A673 (cell line): ENCODE data around the gene RAVER2. TPM values are rescaled to one million over a fixed set of nuclear protein-coding genes. Genes with fewer than 3 reads are reported as not detected.

Source experiments
- BruUV-seq: library from RNA; stranded (reverse); fragments of 400-500 nt; replicated peaks from 2 replicates; lab custom pipeline; 2021; lab: Mats Ljungman, UMichigan
- CTCF ChIA-PET: fragments of 300-600 bp; sonication (Branson Sonifier 250); formaldehyde crosslinking; loops from one replicate; lab custom pipeline; 2022; ENCODE audit warnings: antibody characterized with exemption; lab: Charles Lee
- POLR2A ChIA-PET: fragments of 300-600 bp; sonication (Branson Sonifier 250); formaldehyde crosslinking; loops from one replicate; lab custom pipeline; 2022; ENCODE audit warnings: antibody characterized with exemption; ENCODE audit not compliant: low non-redundant PET; lab: Charles Lee
- DNase-seq: peaks from one replicate; pipeline ENCODE4 v3.0.0-alpha.2; 2015; ENCODE audit warnings: low spot score
- H3K27ac ChIP-seq: fragments of 200-600 bp; sonication (generic); 2 replicates; pipeline ENCODE4 v1.5.1; 2016; ENCODE audit warnings: mixed run types, low read depth, mild to moderate bottlenecking, mixed read lengths, antibody characterized with exemption, low read length; ENCODE audit not compliant: poor library complexity, severe bottlenecking
- H3K27me3 ChIP-seq: fragments of 200-600 bp; sonication (generic); replicated peaks from 2 replicates; pipeline ENCODE4 v1.6.1; 2017; ENCODE audit warnings: mixed run types, low read depth, mild to moderate bottlenecking, mixed read lengths, antibody characterized with exemption, low read length; ENCODE audit not compliant: insufficient read depth, poor library complexity
- H3K36me3 ChIP-seq: fragments of 200-600 bp; sonication (generic); 2 replicates; pipeline ENCODE4 v1.6.1; 2016; ENCODE audit warnings: mixed run types, mild to moderate bottlenecking, mixed read lengths, antibody characterized with exemption, low read length; ENCODE audit not compliant: insufficient read depth, poor library complexity, severe bottlenecking
- H3K4me1 ChIP-seq: fragments of 200-600 bp; sonication (generic); 2 replicates; pipeline ENCODE4 v1.6.1; 2017; ENCODE audit warnings: mixed run types, mild to moderate bottlenecking, mixed read lengths, antibody characterized with exemption, low read length; ENCODE audit not compliant: insufficient read depth, poor library complexity, severe bottlenecking
- H3K4me3 ChIP-seq: fragments of 200-600 bp; sonication (generic); 2 replicates; pipeline ENCODE4 v1.5.1; 2016; ENCODE audit warnings: low read depth, mixed run types, mild to moderate bottlenecking, mixed read lengths, low read length; ENCODE audit not compliant: poor library complexity, severe bottlenecking
- H3K9me3 ChIP-seq: fragments of 200-600 bp; sonication (generic); 2 replicates; pipeline ENCODE4 v1.6.1; 2016; ENCODE audit warnings: mixed run types, low read depth, mild to moderate bottlenecking, mixed read lengths, antibody characterized with exemption, low read length; ENCODE audit not compliant: poor library complexity, severe bottlenecking
- CTCF ChIP-seq: fragments of 300-800, 200-600 bp; sonication (generic); conservative IDR thresholded peaks from 2 replicates; pipeline ENCODE4 v1.5.1; 2017; ENCODE audit warnings: low read depth, mild to moderate bottlenecking, antibody characterized with exemption, low read length, moderate library complexity, mixed read lengths
- EZH2 ChIP-seq: fragments of 200-600 bp; sonication (generic); IDR thresholded peaks from 2 replicates; pipeline ENCODE4 v1.6.1; 2017; ENCODE audit warnings: borderline replicate concordance, low read depth, mild to moderate bottlenecking, mixed read lengths, antibody characterized with exemption, low read length; ENCODE audit not compliant: poor library complexity, severe bottlenecking
- intact Hi-C: fragments of 100-400 bp; cut with micrococcal nuclease; formaldehyde crosslinking; loops from one replicate; pipeline ENCODE4 v1.10.0; 2022; ENCODE audit not compliant: unreplicated experiment
- total RNA-seq: library from RNA; stranded (reverse); gene quantifications from 2 replicates; pipeline ENCODE4 v1.2.3, GENCODE V29; 2021

RAVER2 gene
- total RNA-seq, 1 experiment from 2014 or later: 34.1 TPM

- H3K4me1 ChIP-seq: no peaks in the 10 kb centered on the region
- no TSS peak for BruUV-seq
- no peak overlapping the region for H3K4me3 ChIP-seq
- TF ChIP-seq CTCF (no peak), EZH2 (no peak)
- CTCF ChIA-PET: no interaction called here
- DNase-seq: no peak
- H3K36me3 ChIP-seq: peaks cover 95% of the 10 kb centered on the region
- intact Hi-C loops: no loop called here
- no peaks in the 10 kb centered on the region for H3K27me3 ChIP-seq
- no peaks in the 10 kb centered on the region for H3K9me3 ChIP-seq
- H3K27ac ChIP-seq: no peak overlapping the region
- POLR2A ChIA-PET: no interaction called here
Measured at GRCh38 chr1:64843675-64844074, 98.8 kb downstream of the RAVER2 start.

- Histone ChIP-seq H3K4me1 (no peaks in the 10 kb centered on the region), H3K4me3 (no peak overlapping the region), H3K27ac (no peak overlapping the region), H3K9me3 (no peaks in the 10 kb centered on the region), H3K36me3 (peaks cover 97% of the 10 kb centered on the region), H3K27me3 (no peaks in the 10 kb centered on the region)
- BruUV-seq: no TSS peak
- CTCF ChIA-PET: no interaction called here
- TF ChIP-seq EZH2 (no peak), CTCF (no peak)
- no peak for DNase-seq
- intact Hi-C loops: no loop called here
- POLR2A ChIA-PET: no interaction called here
Measured at GRCh38 chr1:64844175-64844574, 99.3 kb downstream of the RAVER2 start.

- peaks cover 97% of the 10 kb centered on the region for H3K36me3 ChIP-seq
- CTCF ChIA-PET: no interaction called here
- BruUV-seq: no TSS peak
- intact Hi-C loops: no loop called here
- DNase-seq: no peak
- POLR2A ChIA-PET: no interaction called here
- H3K4me3 ChIP-seq: no peak overlapping the region
- H3K9me3 ChIP-seq: no peaks in the 10 kb centered on the region
- no peaks in the 10 kb centered on the region for H3K4me1 ChIP-seq
- H3K27me3 ChIP-seq: no peaks in the 10 kb centered on the region
- no peak for TF ChIP-seq CTCF
- no peak for TF ChIP-seq EZH2
- H3K27ac ChIP-seq: no peak overlapping the region
Measured at GRCh38 chr1:64844609-64845008, 99.7 kb downstream of the RAVER2 start.
